Prostate gland (tissue), 2 donors: ENCODE results near the gene RPS15.

Source experiments
- POLR2A ChIP-seq: fragments of 450-650 bp; IDR thresholded peaks from one replicate; pipeline ENCODE4 v1.6.1; 2016; ENCODE audit warnings: antibody characterized with exemption, mild to moderate bottlenecking
- POLR2AphosphoS5 ChIP-seq: sonication (generic); formaldehyde crosslinking; IDR thresholded peaks from one replicate; pipeline ENCODE4 v1.6.1; 2017; ENCODE audit warnings: antibody characterized with exemption
- TF ChIP-seq, protein P1 (sequence below), 4 experiments: fragments of 200-600 bp in 2 of 4; fragments of 450-650 bp in 2 of 4; sonication (generic) in 2 of 4; IDR thresholded peaks; 1 replicate in 3 of 4; 2 replicates in 1 of 4; pipeline ENCODE4 v1.5.1; 2016 to 2019; ENCODE audit warnings: antibody characterized with exemption in 4 of 4, mild to moderate bottlenecking in 2 of 4, moderate library complexity in 2 of 4

DNA sequence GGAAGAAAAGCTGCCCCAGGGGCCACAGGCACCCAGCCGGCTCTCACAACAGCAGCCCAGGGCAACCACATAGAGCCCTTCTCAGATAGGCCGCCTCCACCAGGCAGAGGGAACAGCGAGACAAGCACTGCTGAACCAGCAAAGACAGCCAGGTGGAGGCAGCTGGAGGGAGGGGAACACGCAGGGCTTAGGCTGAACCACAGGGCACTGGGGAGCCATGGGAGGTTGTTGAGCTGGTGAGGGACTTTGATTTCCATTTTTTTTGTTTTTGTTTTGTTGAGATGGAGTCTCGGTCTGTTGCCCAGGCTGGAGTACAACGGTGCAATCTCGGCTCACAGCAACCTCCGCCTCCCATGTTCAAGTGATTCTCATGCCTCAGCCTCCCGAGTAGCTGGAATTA lies 40.4 kb upstream of the RPS15 start:
- TF ChIP-seq, protein P1, sequence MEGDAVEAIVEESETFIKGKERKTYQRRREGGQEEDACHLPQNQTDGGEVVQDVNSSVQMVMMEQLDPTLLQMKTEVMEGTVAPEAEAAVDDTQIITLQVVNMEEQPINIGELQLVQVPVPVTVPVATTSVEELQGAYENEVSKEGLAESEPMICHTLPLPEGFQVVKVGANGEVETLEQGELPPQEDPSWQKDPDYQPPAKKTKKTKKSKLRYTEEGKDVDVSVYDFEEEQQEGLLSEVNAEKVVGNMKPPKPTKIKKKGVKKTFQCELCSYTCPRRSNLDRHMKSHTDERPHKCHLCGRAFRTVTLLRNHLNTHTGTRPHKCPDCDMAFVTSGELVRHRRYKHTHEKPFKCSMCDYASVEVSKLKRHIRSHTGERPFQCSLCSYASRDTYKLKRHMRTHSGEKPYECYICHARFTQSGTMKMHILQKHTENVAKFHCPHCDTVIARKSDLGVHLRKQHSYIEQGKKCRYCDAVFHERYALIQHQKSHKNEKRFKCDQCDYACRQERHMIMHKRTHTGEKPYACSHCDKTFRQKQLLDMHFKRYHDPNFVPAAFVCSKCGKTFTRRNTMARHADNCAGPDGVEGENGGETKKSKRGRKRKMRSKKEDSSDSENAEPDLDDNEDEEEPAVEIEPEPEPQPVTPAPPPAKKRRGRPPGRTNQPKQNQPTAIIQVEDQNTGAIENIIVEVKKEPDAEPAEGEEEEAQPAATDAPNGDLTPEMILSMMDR (IDR thresholded peaks at IDR 0.05), result no peak
- TF ChIP-seq POLR2A (no peak), POLR2AphosphoS5 (no peak)
